Neural progenitor cell (in vitro differentiated cells): Measurements from ENCODE around the gene ILDR2. TPM values are rescaled to one million over a fixed set of nuclear protein-coding genes. Genes with fewer than 3 reads are reported as not detected.
A peak's percentile ranks its signal among the peaks of the same experiment; 100 is the strongest.

Experiments used
- DNase-seq: peaks from one replicate; pipeline ENCODE4 v3.0.0-alpha.2; 2016; ENCODE audit warnings: low spot score
- H2AFZ ChIP-seq: fragments of 200-600 bp; sonication (generic); replicated peaks from 2 replicates; pipeline ENCODE4 v1.6.1; 2016; ENCODE audit warnings: antibody characterized with exemption
- H3F3A ChIP-seq: fragments of 200-600 bp; sonication (generic); 2 replicates; pipeline ENCODE4 v1.6.1; 2016; ENCODE audit warnings: antibody characterized with exemption, low read depth
- H3K27ac ChIP-seq: fragments of 200-600 bp; sonication (generic); 2 replicates; pipeline ENCODE4 v1.5.1; 2016; ENCODE audit warnings: mild to moderate bottlenecking
- H3K27me3 ChIP-seq: fragments of 200-600 bp; sonication (generic); 2 replicates; pipeline ENCODE4 v1.6.1; 2016; ENCODE audit warnings: mild to moderate bottlenecking, moderate library complexity
- H3K36me3 ChIP-seq: fragments of 200-600 bp; sonication (generic); 2 replicates; pipeline ENCODE4 v1.5.1; 2016
- H3K4me1 ChIP-seq: fragments of 200-600 bp; sonication (generic); 2 replicates; pipeline ENCODE4 v1.6.1; 2016; ENCODE audit warnings: mixed run types
- H3K4me2 ChIP-seq: fragments of 200-600 bp; sonication (generic); 2 replicates; pipeline ENCODE4 v1.6.1; 2016
- H3K4me3 ChIP-seq: fragments of 200-600 bp; sonication (generic); 2 replicates; pipeline ENCODE4 v1.5.1; 2016
- H3K79me2 ChIP-seq: fragments of 200-600 bp; sonication (generic); 2 replicates; pipeline ENCODE4 v1.6.1; 2016; ENCODE audit warnings: low read depth
- H3K9ac ChIP-seq: fragments of 200-600 bp; sonication (generic); 2 replicates; pipeline ENCODE4 v1.6.1; 2016
- H3K9me3 ChIP-seq: fragments of 200-600 bp; sonication (generic); 2 replicates; pipeline ENCODE4 v1.5.1; 2016; ENCODE audit warnings: low read depth
- H4K20me1 ChIP-seq: fragments of 200-600 bp; sonication (generic); 2 replicates; pipeline ENCODE4 v1.6.1; 2016; ENCODE audit warnings: low read depth
- H3K27ac Mint-ChIP-seq: 3 replicates; pipeline ENCODE4 v1.8.0; 2021; ENCODE audit warnings: mixed read lengths
- H3K27me3 Mint-ChIP-seq: 2 replicates; pipeline ENCODE4 v1.8.0; 2022; ENCODE audit warnings: low read depth, mild to moderate bottlenecking, inconsistent platforms, moderate library complexity, mixed read lengths; ENCODE audit not compliant: insufficient read depth
- H3K36me3 Mint-ChIP-seq: 3 replicates; pipeline ENCODE4 v1.8.0; 2021; ENCODE audit warnings: mixed read lengths
- H3K4me1 Mint-ChIP-seq: 3 replicates; pipeline ENCODE4 v1.8.0; 2021; ENCODE audit warnings: mixed read lengths
- H3K4me3 Mint-ChIP-seq: 3 replicates; pipeline ENCODE4 v1.8.0; 2021; ENCODE audit warnings: mild to moderate bottlenecking, moderate library complexity, mixed read lengths
- H3K9me3 Mint-ChIP-seq: 3 replicates; pipeline ENCODE4 v1.8.0; 2020; ENCODE audit warnings: mixed read lengths
- CTCF ChIP-seq: fragments of 200-600 bp; sonication (generic); IDR thresholded peaks from 2 replicates; pipeline ENCODE4 v1.5.1; 2017; ENCODE audit warnings: antibody characterized with exemption, mild to moderate bottlenecking
- EZH2 ChIP-seq: fragments of 200-600 bp; sonication (generic); IDR thresholded peaks from 2 replicates; pipeline ENCODE4 v1.6.1; 2017; ENCODE audit warnings: antibody characterized with exemption, mild to moderate bottlenecking, moderate library complexity
- EZH2phosphoT487 ChIP-seq: fragments of 200-600 bp; sonication (generic); IDR thresholded peaks from 2 replicates; pipeline ENCODE4 v1.6.1; 2017; ENCODE audit warnings: antibody characterized with exemption
- total RNA-seq: library from RNA; depleted of rRNA; stranded (reverse); fragments of >200 nt; gene quantifications from 2 replicates; pipeline ENCODE4 v1.2.3, GENCODE V29; 2015; ENCODE audit warnings: low replicate concordance

Gene ILDR2
- total RNA-seq, 1 donor from 2014 or later: 42.1 TPM

GRCh38 chr1:166948856-166949350 lies 26.4 kb downstream of the ILDR2 start:
- no peaks in the 10 kb centered on the region for H3K27me3 Mint-ChIP-seq
- Histone ChIP-seq H3K27me3 (peaks cover 7% of the 10 kb centered on the region), H2AFZ (no peak overlapping the region), H3K79me2 (no peaks in the 10 kb centered on the region), H3K4me3 (no peak overlapping the region), H3K4me2 (peak overlapping the region; percentile 71), H3K4me1 (peaks cover 77% of the 10 kb centered on the region), H3K9me3 (no peaks in the 10 kb centered on the region), H3K36me3 (no peaks in the 10 kb centered on the region), H3K27ac (peak overlapping the region; percentile 82), H4K20me1 (no peaks in the 10 kb centered on the region), H3F3A (peaks cover 60% of the 10 kb centered on the region), H3K9ac (no peak overlapping the region)
- peaks cover 25% of the 10 kb centered on the region for H3K36me3 Mint-ChIP-seq
- TF ChIP-seq CTCF (no peak), EZH2phosphoT487 (no peak), EZH2 (no peak)
- H3K9me3 Mint-ChIP-seq: peaks cover 2% of the 10 kb centered on the region
- H3K4me1 Mint-ChIP-seq: peaks cover 96% of the 10 kb centered on the region
- H3K4me3 Mint-ChIP-seq: no peak overlapping the region
- H3K27ac Mint-ChIP-seq: peak overlapping the region; percentile 97
- DNase-seq: no peak

DNA sequence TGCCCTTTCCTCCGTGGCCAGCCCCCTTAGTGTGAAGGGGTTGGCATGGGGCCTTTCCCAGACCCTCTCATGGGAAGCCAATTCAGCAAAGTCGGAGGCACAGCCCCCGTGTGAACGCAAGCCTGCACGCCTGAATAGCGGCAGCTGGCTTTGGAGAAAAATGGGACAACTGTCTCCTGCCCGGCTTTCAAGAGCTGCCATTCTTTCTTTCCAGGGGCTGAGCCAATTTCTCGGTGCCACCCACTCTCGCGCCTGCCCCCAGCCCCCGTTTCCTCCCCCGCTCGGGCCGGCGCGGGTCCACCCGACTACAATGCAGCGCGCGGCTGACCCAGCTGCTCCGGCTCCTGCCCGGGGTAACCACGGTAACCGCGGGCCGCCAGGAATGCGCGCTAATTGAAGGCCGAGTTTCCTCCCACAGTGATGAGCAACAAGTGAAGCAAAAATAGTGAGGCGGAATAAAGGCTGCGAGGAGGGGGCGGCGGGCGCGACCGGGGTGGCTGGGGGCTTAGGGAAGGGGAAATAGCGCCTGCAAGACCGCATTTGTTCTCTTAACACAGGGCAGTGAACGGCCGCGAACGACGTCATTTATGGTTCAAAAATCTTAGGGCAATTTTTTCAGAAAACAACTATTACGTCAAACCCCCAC lies 27.8 kb downstream of the ILDR2 start:
- H3K4me3 ChIP-seq: peak overlapping the region; percentile 28
- H3K27ac ChIP-seq: peak overlapping the region; percentile 82
- no peak overlapping the region for H3K9ac ChIP-seq
- peaks cover 2% of the 10 kb centered on the region for H3K9me3 Mint-ChIP-seq
- no peaks in the 10 kb centered on the region for H3K27me3 Mint-ChIP-seq
- no peaks in the 10 kb centered on the region for H3K9me3 ChIP-seq
- TF ChIP-seq EZH2 (no peak), CTCF (no peak), EZH2phosphoT487 (no peak)
- peaks cover 60% of the 10 kb centered on the region for H3F3A ChIP-seq
- peak overlapping the region; percentile 65 for H3K4me3 Mint-ChIP-seq
- no peak overlapping the region for H2AFZ ChIP-seq
- H3K27me3 ChIP-seq: peaks cover 7% of the 10 kb centered on the region
- H4K20me1 ChIP-seq: no peaks in the 10 kb centered on the region
- H3K4me2 ChIP-seq: peak overlapping the region; percentile 71
- peak overlapping the region; percentile 98 for H3K27ac Mint-ChIP-seq
- peaks cover 22% of the 10 kb centered on the region for H3K36me3 Mint-ChIP-seq
- no peaks in the 10 kb centered on the region for H3K36me3 ChIP-seq
- H3K4me1 Mint-ChIP-seq: peaks cover 88% of the 10 kb centered on the region
- peaks cover 68% of the 10 kb centered on the region for H3K4me1 ChIP-seq
- peak; percentile 93 for DNase-seq
- no peaks in the 10 kb centered on the region for H3K79me2 ChIP-seq

- Mint-ChIP-seq H3K9me3 (peaks cover 2% of the 10 kb centered on the region), H3K4me3 (no peak overlapping the region), H3K27ac (no peak overlapping the region), H3K36me3 (peaks cover 40% of the 10 kb centered on the region), H3K4me1 (peaks cover 56% of the 10 kb centered on the region), H3K27me3 (peaks cover 2% of the 10 kb centered on the region)
- H3K4me3 ChIP-seq: no peak overlapping the region
- H3K27me3 ChIP-seq: peaks cover 7% of the 10 kb centered on the region
- H4K20me1 ChIP-seq: no peaks in the 10 kb centered on the region
- no peak overlapping the region for H3K27ac ChIP-seq
- H3K4me1 ChIP-seq: peaks cover 37% of the 10 kb centered on the region
- no peaks in the 10 kb centered on the region for H3K9me3 ChIP-seq
- H3K4me2 ChIP-seq: no peak overlapping the region
- DNase-seq: no peak
- peaks cover 30% of the 10 kb centered on the region for H3F3A ChIP-seq
- H3K36me3 ChIP-seq: no peaks in the 10 kb centered on the region
- no peak overlapping the region for H3K9ac ChIP-seq
- no peak for TF ChIP-seq EZH2
- TF ChIP-seq CTCF: no peak
- no peak for TF ChIP-seq EZH2phosphoT487
- H2AFZ ChIP-seq: no peak overlapping the region
- no peaks in the 10 kb centered on the region for H3K79me2 ChIP-seq
These were observed 31.0 kb downstream of the ILDR2 start for GRCh38 chr1:166944186-166944967.
